K562 treated with DMSO at 1 percent for 12 hours (cell line): ENCODE results near the gene LIPG. TPM values are rescaled to one million over a fixed set of nuclear protein-coding genes. Genes with fewer than 3 reads are reported as not detected.

Experiments
- total RNA-seq: library from RNA; unstranded; fragments of 300-600 nt; gene quantifications from 2 replicates; pipeline ENCODE4 v1.2.3, GENCODE V29; 2022; ENCODE audit not compliant: insufficient read depth

LIPG gene
- 1.7 and 2.4 TPM in 2 replicates for total RNA-seq

DNA sequence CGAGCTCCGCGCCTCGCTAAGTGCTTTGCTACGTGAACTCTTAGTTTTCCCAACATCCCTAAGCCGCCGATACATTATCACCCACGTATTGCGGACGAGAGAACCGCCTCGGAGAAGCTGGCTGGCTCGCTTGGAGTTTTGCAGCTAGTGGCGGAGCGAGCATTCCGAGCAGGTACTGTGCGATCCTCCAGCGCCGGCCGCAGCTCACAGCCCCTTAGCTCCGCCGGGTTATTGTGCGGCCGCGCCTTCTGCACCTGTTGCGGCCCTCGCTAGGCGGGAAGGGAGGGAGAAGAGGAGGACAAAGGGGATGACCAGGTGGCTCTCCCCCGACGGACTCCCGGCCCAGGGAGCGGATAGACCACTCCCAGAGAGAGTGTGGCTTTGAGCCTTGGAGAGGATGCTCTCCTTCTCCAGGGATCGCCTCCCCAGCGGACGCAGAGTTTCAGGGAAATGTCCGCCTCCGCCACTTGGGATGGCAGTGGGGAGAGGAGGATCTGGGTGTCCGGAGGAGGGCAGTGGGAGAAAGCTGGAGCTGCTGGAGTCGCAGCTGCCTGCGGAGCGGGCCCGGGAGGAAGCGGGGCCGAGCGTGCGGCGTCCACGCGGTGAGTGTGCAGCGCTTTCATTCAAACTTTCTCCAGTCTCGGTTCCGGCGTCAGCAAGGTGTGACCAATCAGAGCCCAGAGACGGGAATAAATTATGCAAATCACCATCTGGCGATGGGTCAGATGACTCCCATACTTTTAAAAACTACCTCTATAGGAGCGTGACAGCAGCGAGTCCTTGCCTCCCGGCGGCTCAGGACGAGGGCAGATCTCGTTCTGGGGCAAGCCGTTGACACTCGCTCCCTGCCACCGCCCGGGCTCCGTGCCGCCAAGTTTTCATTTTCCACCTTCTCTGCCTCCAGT, at the start of gene LIPG:
Gene LIPG (plus strand): TSS at position 769 of the 905 bp plus-strand sequence. CDS start 252 bp downstream, outside the sequence.

Other genes with a start within 250 kb of the LIPG start
- 16.6 and 22.8 TPM in 2 replicates for gene DYM, start 101.4 kb upstream of the LIPG start, total RNA-seq
- 17.4 and 29.4 TPM in 2 replicates for gene C18orf32, start 74.8 kb upstream of the LIPG start, total RNA-seq
- 3,761 and 4,419 TPM in 2 replicates for gene RPL17, start 69.6 kb upstream of the LIPG start, total RNA-seq